ENCODE results near the gene OSBPL7. TPM values are rescaled to one million over a fixed set of nuclear protein-coding genes. Genes with fewer than 3 reads are reported as not detected.

The OSBPL7 gene
- total and polyA plus RNA-seq, 2 of the 8 experiments (the other 6 are each of a cell fraction or from before 2014, with no cell fraction given): 7.2 to 8.9 TPM

GRCh38 chr17:47791025-47791424, 30.6 kb downstream of the OSBPL7 start:
- Histone ChIP-seq H3K36me3 (ENCODE audit: control insufficient read depth in 2 of 4, insufficient read depth in 4 of 4, low read length in 3 of 4) (no peaks in the 10 kb centered on the region), H3K23me2 (ENCODE audit: low read depth, low read length) (peaks cover 5% of the 10 kb centered on the region), H3K79me2 (ENCODE audit: control insufficient read depth in 1 of 2, insufficient read depth in 2 of 2, low read length in 2 of 2) (no peaks in the 10 kb centered on the region), H2AFZ (ENCODE audit: low read length) (no peak overlapping the region), H3K4me2 (ENCODE audit: insufficient read depth in 1 of 2, low read depth in 2 of 2, low read length in 2 of 2) (no peak overlapping the region; a peak in 1 of 4 replicates), H2BK120ac (replicated peaks; ENCODE audit: low read depth, low read length) (no peak overlapping the region), H3K9ac (replicated peaks in 1 of 4; ENCODE audit: extremely low read depth in 1 of 4, low read depth in 3 of 4, low read length in 3 of 4) (no peak overlapping the region), H3K18ac (ENCODE audit: extremely low read depth, low read length) (no peak overlapping the region), H2BK5ac (ENCODE audit: low read depth, low read length) (no peak overlapping the region), H4K5ac (ENCODE audit: insufficient read length, low read depth, low read length) (no peak overlapping the region), H4K91ac (replicated peaks; ENCODE audit: insufficient read length, low read length) (no peak overlapping the region), H3K56ac (replicated peaks; ENCODE audit: insufficient read length, low read depth, low read length) (no peak overlapping the region), H3K4me1 (replicated peaks in 1 of 4; ENCODE audit: control insufficient read depth in 3 of 4, insufficient read depth in 4 of 4, low read length in 3 of 4) (peaks cover 0 to 3% (median 2%) of the 10 kb centered on the region in 4 experiments; a peak in 3 of 7 replicates), H3K4ac (replicated peaks; ENCODE audit: insufficient read length, low read depth, low read length) (no peak overlapping the region), H2AK5ac (ENCODE audit: low read depth, low read length) (no peak overlapping the region), H3K4me3 (ENCODE audit: extremely low read depth in 1 of 4, insufficient read depth in 2 of 4, low read depth in 3 of 4, low read length in 4 of 4) (no peak overlapping the region), H3K9me3 (ENCODE audit: insufficient read depth in 2 of 2, low read depth in 1 of 2, low read length in 1 of 2) (no peaks in the 10 kb centered on the region), H4K8ac (ENCODE audit: extremely low read depth, insufficient read depth, low read length) (no peak overlapping the region), H3K27ac (ENCODE audit: low read depth, low read length) (no peak overlapping the region), H3K14ac (ENCODE audit: insufficient read length) (no peak overlapping the region), H2BK12ac (ENCODE audit: low read depth, low read length) (no peak overlapping the region), H3K23ac (ENCODE audit: insufficient read length) (no peak overlapping the region), H4K20me1 (replicated peaks in 1 of 2; ENCODE audit: control insufficient read depth in 1 of 2, insufficient read depth in 2 of 2, low read length in 2 of 2) (no peaks in the 10 kb centered on the region), H3K79me1 (ENCODE audit: low read depth, low read length) (no peaks in the 10 kb centered on the region), H3K27me3 (replicated peaks in 1 of 4; ENCODE audit: control insufficient read depth in 3 of 4, extremely low read depth in 1 of 4, insufficient read depth in 3 of 4, low read length in 3 of 4) (peaks cover 6 to 33% (median 26%) of the 10 kb centered on the region in 4 experiments), H2BK15ac (ENCODE audit: low read length) (no peak overlapping the region), H2BK20ac (ENCODE audit: low read length) (no peak overlapping the region)
- FAIRE-seq: no peak
- TF ChIP-seq SP2 (IDR thresholded peaks at IDR 0.05; ENCODE audit: low read length) (no peak), TCF12 (IDR thresholded peaks at IDR 0.05; ENCODE audit: low read depth, low read length) (no peak), SRF (IDR thresholded peaks at IDR 0.05; ENCODE audit: low read depth, low read length) (no peak), SUZ12 (IDR thresholded peaks at IDR 0.05; ENCODE audit: low read length) (no peak), EP300 (IDR thresholded peaks at IDR 0.05; ENCODE audit: borderline replicate concordance in 1 of 2, low read depth in 2 of 2, low read length in 2 of 2) (no peak), CTBP2 (IDR thresholded peaks at IDR 0.05; ENCODE audit: borderline replicate concordance, insufficient read depth, insufficient read length, low read length) (no peak), CHD2 (IDR thresholded peaks at IDR 0.05; ENCODE audit: low read length) (no peak), RFX5 (IDR thresholded peaks at IDR 0.05; ENCODE audit: borderline replicate concordance, low read depth, low read length) (no peak), HDAC6 (IDR thresholded peaks at IDR 0.05; ENCODE audit: low read depth, low read length) (no peak)
- WGBS, 2 experiments (ENCODE audit: extremely low coverage in 1 of 2, insufficient coverage in 1 of 2, insufficient read length in 1 of 2, insufficient replicate concordance in 2 of 2, low coverage in 1 of 2, low lambda C conversion rate in 2 of 2, missing lambda C conversion rate in 1 of 2): 77% methylated on average over 3 of the region's 3 CpGs; no CpG with 5 or more reads in 1 of the 2 experiments
- ChIA-PET POLR2A (ENCODE audit: partially characterized antibody) (interaction anchor here (0.6 to 1.0 kb wide), 2 partner anchors 11 to 282 kb away, joined by 3 to 4 read pairs; no protein-coding TSS in a partner anchor), CTCF (ENCODE audit: partially characterized antibody) (interaction anchor here (2.1 kb wide), 1 partner anchor 10 kb away, joined by 10 read pairs; no protein-coding TSS in a partner anchor)
- DNase-seq (ENCODE audit: low read depth in 1 of 2, low spot score in 2 of 2): no peak
